GM13976 (cell line): Measurements from ENCODE around the gene OR6Y1.
A peak's percentile ranks its signal among the peaks of the same experiment; 100 is the strongest.

Experiments
- DNase-seq: peaks from one replicate; pipeline ENCODE4 v3.0.0; 2012; ENCODE audit warnings: low spot score
- CTCF ChIP-seq: IDR thresholded peaks from 2 replicates; pipeline ENCODE4 v1.5.1; 2012; ENCODE audit warnings: borderline replicate concordance, mild to moderate bottlenecking; ENCODE audit not compliant: insufficient read depth; ENCODE audit errors: extremely low read depth, missing control alignments, control extremely low read depth
- in situ Hi-C: fragments of 300-500 bp; cut with MboI; formaldehyde crosslinking; loops from one replicate; pipeline ENCODE4 v1.12.0; 2022; ENCODE audit warnings: low sequenced_read_pairs, mixed read lengths, inconsistent platforms; ENCODE audit not compliant: unreplicated experiment

OR6Y1 gene

GRCh38 chr1:158516966-158517365, 37.2 kb downstream of the OR6Y1 start:
- in situ Hi-C loops, result loop anchor here (25.0 kb wide), 1 partner anchor 280 kb away; no protein-coding TSS in a partner anchor
- no peak for TF ChIP-seq CTCF
- no peak for DNase-seq

- TF ChIP-seq CTCF, result no peak
- no peak for DNase-seq
- in situ Hi-C loops, result loop anchor here (10.0 to 25.0 kb wide), 2 partner anchors 272 to 495 kb away; partner anchors contain the start of gene IFI16
Observed at GRCh38 chr1:158509471-158510156, 44.6 kb downstream of the OR6Y1 start.

- DNase-seq, result no peak
- in situ Hi-C loops, result loop anchor here (10.0 to 25.0 kb wide), 2 partner anchors 270 to 497 kb away; partner anchors contain the start of gene IFI16
- no peak for TF ChIP-seq CTCF
Observed at GRCh38 chr1:158507511-158507910, 46.7 kb downstream of the OR6Y1 start.

GRCh38 chr1:158506369-158506987, 47.7 kb downstream of the OR6Y1 start:
- in situ Hi-C loops, result loop anchor here (10.0 to 25.0 kb wide), 2 partner anchors 269 to 498 kb away; partner anchors contain the start of gene IFI16
- peak; percentile 10 for DNase-seq
- peak; percentile 71 for TF ChIP-seq CTCF

GRCh38 chr1:158496374-158496773, 57.8 kb downstream of the OR6Y1 start:
- DNase-seq, result peak; percentile 7
- in situ Hi-C loops, result no loop called here
- TF ChIP-seq CTCF, result peak; percentile 25

GRCh38 chr1:158494796-158495195, 59.4 kb downstream of the OR6Y1 start:
- in situ Hi-C loops, result no loop called here
- DNase-seq, result no peak
- TF ChIP-seq CTCF, result no peak
